GM19455 (cell line): ENCODE measurements around the gene RAB38.

ENCODE experiments used
- ATAC-seq: cut with Tn5 transposase; IDR thresholded peaks from one replicate; pipeline ENCODE4 v1.9.1; 2021; ENCODE audit not compliant: unreplicated experiment

RAB38 gene

GRCh38 chr11:88104408-88104807 is 70.8 kb downstream of the RAB38 start:
- no peak for ATAC-seq

- ATAC-seq, result peak; percentile 90
Observed at GRCh38 chr11:88103337-88104206, 71.7 kb downstream of the RAB38 start.

GRCh38 chr11:88102598-88102934 is 72.7 kb downstream of the RAB38 start:
- ATAC-seq, result no peak

- ATAC-seq, result no peak
Observed at GRCh38 chr11:88101881-88102597, 73.2 kb downstream of the RAB38 start.

- ATAC-seq, result no peak
Observed at GRCh38 chr11:88100151-88100550, 75.1 kb downstream of the RAB38 start.

GRCh38 chr11:88098289-88098688 is 77.0 kb downstream of the RAB38 start:
- ATAC-seq, result no peak

GRCh38 chr11:88089134-88089533 is 86.1 kb downstream of the RAB38 start:
- no peak for ATAC-seq

GRCh38 chr11:88087337-88087736 is 87.9 kb downstream of the RAB38 start:
- ATAC-seq, result no peak

GRCh38 chr11:88086297-88086696 is 88.9 kb downstream of the RAB38 start:
- no peak for ATAC-seq

- no peak for ATAC-seq
Observed at GRCh38 chr11:88070437-88070836, 104.8 kb downstream of the RAB38 start.

GRCh38 chr11:88068848-88069554 is 106.2 kb downstream of the RAB38 start:
- ATAC-seq, result no peak

- ATAC-seq, result no peak
Observed at GRCh38 chr11:88066090-88066489, 109.2 kb downstream of the RAB38 start.

- no peak for ATAC-seq
Observed at GRCh38 chr11:88064097-88064705, 111.0 kb downstream of the RAB38 start.
